ENCODE measurements around the gene IL21R.

DNA sequence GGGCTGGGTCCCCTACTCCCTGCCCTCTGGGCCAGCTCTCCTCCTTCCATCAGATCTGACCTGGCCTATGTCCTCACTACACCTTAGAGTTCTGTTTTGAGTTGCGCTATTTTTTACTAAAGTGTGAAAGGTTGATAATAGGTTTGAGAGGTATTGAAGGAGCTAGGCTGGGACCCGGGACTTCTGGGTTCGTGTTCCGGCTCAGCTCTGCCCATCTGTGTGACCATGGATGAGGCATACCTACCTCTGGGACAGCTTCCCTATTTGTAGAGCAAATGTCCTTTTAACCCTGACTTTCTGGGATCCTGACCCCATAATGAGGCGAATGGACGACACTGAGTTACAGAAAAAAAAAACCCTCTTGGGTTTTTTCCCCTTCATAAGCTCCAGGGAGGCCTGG, 36.0 kb downstream of the IL21R start:
- TF ChIP-seq POLR2AphosphoS5 (IDR thresholded peaks at IDR 0.05; ENCODE audit: insufficient read depth, low read depth, low read length): no peak
- TF ChIP-seq, protein P1, sequence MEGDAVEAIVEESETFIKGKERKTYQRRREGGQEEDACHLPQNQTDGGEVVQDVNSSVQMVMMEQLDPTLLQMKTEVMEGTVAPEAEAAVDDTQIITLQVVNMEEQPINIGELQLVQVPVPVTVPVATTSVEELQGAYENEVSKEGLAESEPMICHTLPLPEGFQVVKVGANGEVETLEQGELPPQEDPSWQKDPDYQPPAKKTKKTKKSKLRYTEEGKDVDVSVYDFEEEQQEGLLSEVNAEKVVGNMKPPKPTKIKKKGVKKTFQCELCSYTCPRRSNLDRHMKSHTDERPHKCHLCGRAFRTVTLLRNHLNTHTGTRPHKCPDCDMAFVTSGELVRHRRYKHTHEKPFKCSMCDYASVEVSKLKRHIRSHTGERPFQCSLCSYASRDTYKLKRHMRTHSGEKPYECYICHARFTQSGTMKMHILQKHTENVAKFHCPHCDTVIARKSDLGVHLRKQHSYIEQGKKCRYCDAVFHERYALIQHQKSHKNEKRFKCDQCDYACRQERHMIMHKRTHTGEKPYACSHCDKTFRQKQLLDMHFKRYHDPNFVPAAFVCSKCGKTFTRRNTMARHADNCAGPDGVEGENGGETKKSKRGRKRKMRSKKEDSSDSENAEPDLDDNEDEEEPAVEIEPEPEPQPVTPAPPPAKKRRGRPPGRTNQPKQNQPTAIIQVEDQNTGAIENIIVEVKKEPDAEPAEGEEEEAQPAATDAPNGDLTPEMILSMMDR (IDR thresholded peaks at IDR 0.05; ENCODE audit: extremely low read depth in 1 of 2, insufficient read depth in 1 of 2, low read depth in 1 of 2, low read length in 2 of 2): no peak
- no peak for TF ChIP-seq POLR2A (IDR thresholded peaks at IDR 0.05; ENCODE audit: low read depth, low read length)
- no peak for TF ChIP-seq EZH2 (IDR thresholded peaks at IDR 0.05; ENCODE audit: borderline replicate concordance, low read depth, low read length, severe bottlenecking)
- no peak for TF ChIP-seq GATA2 (IDR thresholded peaks at IDR 0.05; ENCODE audit: insufficient read depth, insufficient read length, low read depth, low read length)
